ENCODE data around the gene SORL1.

Gene SORL1

DNA sequence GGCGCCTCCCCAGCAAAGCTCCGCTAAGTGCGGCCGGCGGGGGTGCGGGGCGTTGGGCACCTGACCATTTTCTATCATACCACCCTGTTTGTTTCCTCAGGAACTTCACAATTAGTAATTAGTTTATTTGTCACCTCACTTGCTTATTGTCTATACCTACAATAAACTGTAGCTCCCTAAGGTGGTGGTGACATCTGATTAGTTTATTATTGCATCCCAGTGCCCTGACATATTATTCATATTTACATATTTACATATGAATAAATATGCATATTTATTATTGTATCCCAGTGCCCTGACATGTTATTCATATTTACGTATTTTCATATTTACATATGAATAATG, 24.7 kb upstream of the SORL1 start:
- H3K4me2 ChIP-seq (ENCODE audit: low read length): no peak overlapping the region
- TF ChIP-seq, protein P1, sequence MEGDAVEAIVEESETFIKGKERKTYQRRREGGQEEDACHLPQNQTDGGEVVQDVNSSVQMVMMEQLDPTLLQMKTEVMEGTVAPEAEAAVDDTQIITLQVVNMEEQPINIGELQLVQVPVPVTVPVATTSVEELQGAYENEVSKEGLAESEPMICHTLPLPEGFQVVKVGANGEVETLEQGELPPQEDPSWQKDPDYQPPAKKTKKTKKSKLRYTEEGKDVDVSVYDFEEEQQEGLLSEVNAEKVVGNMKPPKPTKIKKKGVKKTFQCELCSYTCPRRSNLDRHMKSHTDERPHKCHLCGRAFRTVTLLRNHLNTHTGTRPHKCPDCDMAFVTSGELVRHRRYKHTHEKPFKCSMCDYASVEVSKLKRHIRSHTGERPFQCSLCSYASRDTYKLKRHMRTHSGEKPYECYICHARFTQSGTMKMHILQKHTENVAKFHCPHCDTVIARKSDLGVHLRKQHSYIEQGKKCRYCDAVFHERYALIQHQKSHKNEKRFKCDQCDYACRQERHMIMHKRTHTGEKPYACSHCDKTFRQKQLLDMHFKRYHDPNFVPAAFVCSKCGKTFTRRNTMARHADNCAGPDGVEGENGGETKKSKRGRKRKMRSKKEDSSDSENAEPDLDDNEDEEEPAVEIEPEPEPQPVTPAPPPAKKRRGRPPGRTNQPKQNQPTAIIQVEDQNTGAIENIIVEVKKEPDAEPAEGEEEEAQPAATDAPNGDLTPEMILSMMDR (IDR thresholded peaks at IDR 0.05): no peak
- no peaks in the 10 kb centered on the region for H3K9me3 ChIP-seq (ENCODE audit: control insufficient read depth, low read length)
- H3K9ac ChIP-seq: no peak overlapping the region
- H3K27me3 ChIP-seq (ENCODE audit: control insufficient read depth, insufficient read depth, low read length): no peaks in the 10 kb centered on the region
- H3K36me3 ChIP-seq (ENCODE audit: control insufficient read depth, insufficient read depth, low read length): no peaks in the 10 kb centered on the region
- H3K79me2 ChIP-seq: no peaks in the 10 kb centered on the region
- no peaks in the 10 kb centered on the region for H3K4me1 ChIP-seq
- H3K27ac ChIP-seq: no peak overlapping the region
- H2AFZ ChIP-seq: no peak overlapping the region
- no peak overlapping the region for H3K4me3 ChIP-seq (ENCODE audit: low read depth, low read length)

DNA sequence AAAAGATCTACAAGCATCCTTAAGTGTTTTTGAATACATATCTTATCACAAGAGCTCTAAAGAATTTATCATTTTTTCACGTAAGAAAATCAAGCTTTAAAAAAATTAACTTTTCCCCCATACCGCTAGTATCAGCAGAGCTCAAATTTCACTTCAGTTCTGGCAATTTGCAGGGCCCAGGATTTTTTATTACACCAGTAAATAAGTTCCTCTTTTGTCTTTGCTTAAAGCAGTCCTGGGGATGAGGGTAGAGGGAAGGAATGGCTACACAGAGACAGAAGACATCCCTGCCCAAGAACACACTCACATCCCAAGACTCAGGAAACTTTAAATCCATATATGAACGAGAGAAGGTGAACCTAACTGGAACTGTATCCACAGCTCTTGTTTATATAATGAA, 22.6 kb upstream of the SORL1 start:
- H2AFZ ChIP-seq: no peak overlapping the region
- H3K4me2 ChIP-seq (ENCODE audit: low read length): no peak overlapping the region
- no peaks in the 10 kb centered on the region for H3K9me3 ChIP-seq (ENCODE audit: control insufficient read depth, low read length)
- TF ChIP-seq, protein P1 (IDR thresholded peaks at IDR 0.05): no peak
- H3K27me3 ChIP-seq (ENCODE audit: control insufficient read depth, insufficient read depth, low read length): no peaks in the 10 kb centered on the region
- H3K4me1 ChIP-seq: no peaks in the 10 kb centered on the region
- H3K79me2 ChIP-seq: no peaks in the 10 kb centered on the region
- no peak overlapping the region for H3K27ac ChIP-seq
- H3K36me3 ChIP-seq (ENCODE audit: control insufficient read depth, insufficient read depth, low read length): no peaks in the 10 kb centered on the region
- no peak overlapping the region for H3K4me3 ChIP-seq (ENCODE audit: low read depth, low read length)
- no peak overlapping the region for H3K9ac ChIP-seq

DNA sequence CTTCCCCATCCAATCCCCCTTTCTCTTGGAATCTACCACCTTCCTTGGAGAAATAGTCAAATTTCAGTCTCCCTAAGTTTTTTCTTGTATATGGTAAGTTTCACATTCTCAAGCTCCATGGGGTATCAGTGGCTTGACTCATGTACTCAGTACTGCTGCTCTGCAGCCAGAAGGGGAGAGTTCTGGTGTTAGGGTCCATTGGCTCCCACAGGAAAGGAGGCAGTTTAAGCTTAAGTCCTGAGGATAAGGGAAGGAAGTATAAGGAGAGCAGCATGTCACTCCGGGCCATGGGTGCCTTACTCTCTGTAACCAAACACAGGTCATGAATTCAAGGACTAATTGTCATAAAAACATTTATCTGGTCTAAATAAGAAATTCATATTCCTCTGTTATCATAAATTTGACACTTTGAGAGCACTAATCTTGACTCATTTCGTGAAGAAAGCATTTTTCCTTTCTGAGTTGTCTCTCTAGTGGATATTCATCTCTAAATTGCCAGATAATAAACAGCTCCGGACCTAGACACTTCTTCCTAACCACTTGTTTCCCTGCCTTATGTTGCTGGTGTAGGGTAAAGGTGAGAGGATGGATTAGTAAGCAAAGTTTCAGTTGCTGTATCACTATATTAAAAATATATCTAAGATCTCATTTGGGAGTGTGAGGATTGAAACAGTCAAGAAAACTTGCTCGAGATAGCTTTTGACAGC, 20.1 kb upstream of the SORL1 start:
- Histone ChIP-seq H3K9ac (no peak overlapping the region), H3K36me3 (ENCODE audit: control insufficient read depth, insufficient read depth, low read length) (no peaks in the 10 kb centered on the region), H3K27ac (no peak overlapping the region), H3K27me3 (ENCODE audit: control insufficient read depth, insufficient read depth, low read length) (no peaks in the 10 kb centered on the region), H3K9me3 (ENCODE audit: control insufficient read depth, low read length) (no peaks in the 10 kb centered on the region), H3K79me2 (no peaks in the 10 kb centered on the region), H2AFZ (no peak overlapping the region), H3K4me3 (ENCODE audit: low read depth, low read length) (no peak overlapping the region), H3K4me2 (ENCODE audit: low read length) (no peak overlapping the region), H3K4me1 (no peaks in the 10 kb centered on the region)
- TF ChIP-seq, protein P1 (IDR thresholded peaks at IDR 0.05): no peak

DNA sequence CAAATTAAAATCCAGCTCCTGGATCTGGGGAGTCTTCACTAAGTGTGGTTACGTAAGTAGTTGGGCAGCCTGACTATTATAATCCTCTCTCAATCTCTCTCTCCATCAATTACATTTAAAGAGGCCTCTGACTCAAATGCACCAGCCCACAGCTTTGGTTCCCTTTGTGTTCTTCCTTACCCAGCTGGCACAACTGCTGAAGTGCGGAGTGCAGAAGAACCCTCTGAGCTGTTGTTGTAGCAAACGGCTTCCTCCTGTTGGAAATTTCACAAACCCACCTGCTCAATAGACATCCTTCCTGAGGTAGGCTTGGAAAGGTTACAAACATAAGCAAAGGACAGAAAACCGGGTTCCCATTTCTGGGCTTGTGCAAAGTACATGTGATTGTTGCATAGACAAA, 17.0 kb upstream of the SORL1 start:
- no peak overlapping the region for H3K27ac ChIP-seq
- H3K36me3 ChIP-seq (ENCODE audit: control insufficient read depth, insufficient read depth, low read length): no peaks in the 10 kb centered on the region
- TF ChIP-seq, protein P1 (IDR thresholded peaks at IDR 0.05): no peak
- H3K4me3 ChIP-seq (ENCODE audit: low read depth, low read length): no peak overlapping the region
- no peak overlapping the region for H3K4me2 ChIP-seq (ENCODE audit: low read length)
- no peaks in the 10 kb centered on the region for H3K4me1 ChIP-seq
- H3K9me3 ChIP-seq (ENCODE audit: control insufficient read depth, low read length): no peaks in the 10 kb centered on the region
- no peaks in the 10 kb centered on the region for H3K79me2 ChIP-seq
- H2AFZ ChIP-seq: no peak overlapping the region
- no peak overlapping the region for H3K9ac ChIP-seq
- no peaks in the 10 kb centered on the region for H3K27me3 ChIP-seq (ENCODE audit: control insufficient read depth, insufficient read depth, low read length)
